Endothelial cell of umbilical vein (primary cell): ENCODE measurements around the gene BIN1. TPM values are rescaled to one million over a fixed set of nuclear protein-coding genes. Genes with fewer than 3 reads are reported as not detected.
A peak's percentile ranks its signal among the peaks of the same experiment; 100 is the strongest.

Experiments
- BruUV-seq: library from RNA; stranded (reverse); fragments of 400-500 nt; replicated peaks from 2 replicates; lab custom pipeline; 2021; lab: Mats Ljungman, UMichigan
- CTCF ChIA-PET: fragments of 300-600, 350-600 bp; sonication (Branson Sonifier 250); formaldehyde crosslinking; loops from one replicate; lab custom pipeline; 2021; ENCODE audit warnings: antibody characterized with exemption, inconsistent platforms; lab: Charles Lee
- POLR2A ChIA-PET: fragments of 300-600, 350-600 bp; sonication (Branson Sonifier 250); formaldehyde crosslinking; loops from one replicate; lab custom pipeline; 2021; ENCODE audit warnings: antibody characterized with exemption, inconsistent platforms; lab: Charles Lee
- DNase-seq: peaks from one replicate; pipeline ENCODE4 v3.0.0-alpha.2; 2011; ENCODE audit warnings: low read depth, low spot score
- FAIRE-seq: peaks from 2 replicates; lab custom pipeline; 2011; peaks lifted over from hg19 to GRCh38; lab: Jason Lieb, UNC
- H2AFZ ChIP-seq: 2 replicates; pipeline ENCODE4 v1.6.0; 2012; ENCODE audit warnings: low read depth, low read length, control low read depth, inconsistent platforms
- H3K27ac ChIP-seq: 2 replicates; pipeline ENCODE4 v1.5.1; 2011; ENCODE audit warnings: low read depth, mild to moderate bottlenecking, control low read depth, low read length, moderate library complexity; ENCODE audit not compliant: insufficient read depth
- H3K27me3 ChIP-seq, 2 experiments: 2 replicates each; pipeline versions ENCODE4 v1.6.0 to v1.6.1; 2011; ENCODE audit warnings: low read length in 2 of 2, mixed read lengths in 1 of 2; ENCODE audit not compliant: control insufficient read depth in 2 of 2, insufficient read depth in 2 of 2
- H3K36me3 ChIP-seq, 2 experiments: 2 replicates in 1 of 2; 3 replicates in 1 of 2; pipeline ENCODE4 v1.5.1; 2011; ENCODE audit warnings: low read length in 2 of 2, mild to moderate bottlenecking in 1 of 2, moderate library complexity in 1 of 2; ENCODE audit not compliant: control insufficient read depth in 2 of 2, insufficient read depth in 2 of 2; ENCODE audit errors: extremely low read depth in 1 of 2
- H3K4me1 ChIP-seq: 3 replicates; pipeline ENCODE4 v1.5.1; 2011; ENCODE audit warnings: mild to moderate bottlenecking, low read length; ENCODE audit not compliant: control insufficient read depth, insufficient read depth; ENCODE audit errors: extremely low read depth
- H3K4me2 ChIP-seq: 2 replicates; pipeline ENCODE4 v1.6.1; 2011; ENCODE audit warnings: low read length, control low read depth, mixed read lengths; ENCODE audit not compliant: insufficient read depth
- H3K4me3 ChIP-seq, 3 experiments: fragments of 200-600 bp in 1 of 3; sonication (generic), shearing (Covaris generic) in 1 of 3; replicated peaks in 1 of 3; 2 replicates each; pipeline ENCODE4 v1.5.1; 2011 to 2016; ENCODE audit warnings: control low read depth in 3 of 3, low read length in 3 of 3, mild to moderate bottlenecking in 2 of 3, inconsistent platforms in 1 of 3, low read depth in 1 of 3, moderate library complexity in 1 of 3; ENCODE audit not compliant: insufficient read depth in 1 of 3
- H3K79me2 ChIP-seq: 2 replicates; pipeline ENCODE4 v1.6.0; 2012; ENCODE audit warnings: low read length, inconsistent platforms; ENCODE audit not compliant: control insufficient read depth, insufficient read depth
- H3K9ac ChIP-seq: replicated peaks from 2 replicates; pipeline ENCODE3; 2011; ENCODE audit warnings: low read length, control low read depth; ENCODE audit not compliant: insufficient read depth; ENCODE audit errors: extremely low read depth
- H3K9me1 ChIP-seq: replicated peaks from 3 replicates; pipeline ENCODE4 v1.6.0; 2011; ENCODE audit warnings: mild to moderate bottlenecking, low read length; ENCODE audit not compliant: control insufficient read depth, insufficient read depth; ENCODE audit errors: extremely low read depth
- H3K9me3 ChIP-seq: replicated peaks from 2 replicates; pipeline ENCODE4 v1.5.1; 2012; ENCODE audit warnings: low read length, inconsistent platforms; ENCODE audit not compliant: control insufficient read depth, insufficient read depth
- H4K20me1 ChIP-seq: replicated peaks from 2 replicates; pipeline ENCODE3; 2011; ENCODE audit warnings: mild to moderate bottlenecking, low read length; ENCODE audit not compliant: control insufficient read depth, insufficient read depth; ENCODE audit errors: extremely low read depth
- CTCF ChIP-seq, 2 donors: IDR thresholded peaks; 1 replicate in 1 of 2; 2 replicates in 1 of 2; pipeline ENCODE4 v1.5.1; 2011; ENCODE audit warnings: low read length in 2 of 2, mild to moderate bottlenecking in 2 of 2, moderate library complexity in 2 of 2, control low read depth in 1 of 2, inconsistent platforms in 1 of 2, low read depth in 1 of 2; ENCODE audit not compliant: insufficient read depth in 1 of 2; ENCODE audit errors: extremely low read depth in 1 of 2
- FOS ChIP-seq: IDR thresholded peaks from 2 replicates; pipeline ENCODE4 v1.6.1; 2011; ENCODE audit warnings: mild to moderate bottlenecking, low read length, moderate library complexity, borderline replicate concordance; ENCODE audit not compliant: insufficient read depth
- JUN ChIP-seq: IDR thresholded peaks from 2 replicates; pipeline ENCODE4 v1.6.1; 2011; ENCODE audit warnings: borderline replicate concordance, low read depth; ENCODE audit not compliant: insufficient read length, insufficient read depth
- POLR2A ChIP-seq: IDR thresholded peaks from 2 replicates; pipeline ENCODE4 v1.6.1; 2012; ENCODE audit warnings: low read depth, mild to moderate bottlenecking, control low read depth, low read length
- dilution Hi-C: fragments of 300-500 bp; cut with MboI; formaldehyde crosslinking; loops from one replicate; pipeline ENCODE4 v1.15.0; 2019; ENCODE audit warnings: low sequenced_read_pairs; ENCODE audit not compliant: extremely low pct_ligation_motif_present
- intact Hi-C: fragments of 100-400 bp; cut with micrococcal nuclease; formaldehyde crosslinking; loops from one replicate; pipeline ENCODE4 v1.10.0; 2022
- polyA plus RNA-seq, 4 experiments: library from polyadenylated mRNA; depleted of rRNA in 3 of 4; stranded (reverse) in 3 of 4; unstranded in 1 of 4; fragments of >200 nt; gene quantifications; 2 replicates each; pipeline versions ENCODE4 v1.2.1 to v1.2.3, GENCODE V29; 2011 to 2012; ENCODE audit warnings: missing spikeins in 1 of 4
- total RNA-seq: library from RNA; stranded (reverse); gene quantifications from 2 replicates; pipeline ENCODE4 v1.2.3, GENCODE V29; 2021

Gene BIN1
- total and polyA plus RNA-seq, 2 donors (not counting 3 experiments of a cell fraction or from before 2014, with no cell fraction given): 26.3 to 36.9 TPM

GRCh38 chr2:127105656-127106456, 1.1 kb downstream of the BIN1 start:
- DNase-seq (peak; percentile 36), FAIRE-seq (no peak)
- Histone ChIP-seq H3K9ac (peak overlapping the region; percentile 81), H3K4me2 (peak overlapping the region; percentile 84), H3K9me3 (no peaks in the 10 kb centered on the region), H2AFZ (peak overlapping the region; percentile 84), H3K4me3 (peak overlapping the region; percentile 68 to 92 (median 78)), H3K27ac (peak overlapping the region; percentile 68), H3K36me3 (no peaks in the 10 kb centered on the region), H4K20me1 (no peaks in the 10 kb centered on the region), H3K4me1 (peaks cover 6% of the 10 kb centered on the region), H3K79me2 (peaks cover 36% of the 10 kb centered on the region), H3K9me1 (no peaks in the 10 kb centered on the region), H3K27me3 (peaks cover 0 to 3% of the 10 kb centered on the region in 2 experiments)
- intact Hi-C loops (loop anchor here (2.0 to 5.0 kb wide), 3 partner anchors 39 to 186 kb away; partner anchors contain the start of gene ERCC3), dilution Hi-C loops (no loop called here)
- TSS peak; percentile 86 for BruUV-seq
- no peak for TF ChIP-seq POLR2A
- TF ChIP-seq CTCF (IDR thresholded peaks at IDR 0.05; ENCODE audit: extremely low read depth in 1 of 2, insufficient read depth in 1 of 2, low read depth in 1 of 2, low read length in 2 of 2): no peak
- TF ChIP-seq FOS: no peak
- TF ChIP-seq JUN: no peak
- CTCF ChIA-PET: interaction anchor here (0.9 to 3.1 kb wide), 14 partner anchors 9 to 91 kb away, joined by 3 to 56 read pairs (median 6); no protein-coding TSS in a partner anchor
- POLR2A ChIA-PET: no interaction called here
